H1 (cell line): ENCODE data around the gene BABAM1. TPM values are rescaled to one million over a fixed set of nuclear protein-coding genes. Genes with fewer than 3 reads are reported as not detected.

Source experiments
- CTCF ChIA-PET: fragments of 300-600 bp; sonication (Branson Sonifier 250); formaldehyde crosslinking; loops from one replicate; lab custom pipeline; 2021; ENCODE audit not compliant: partially characterized antibody; lab: Charles Lee
- POLR2A ChIA-PET: fragments of 300-600 bp; sonication (Branson Sonifier 250); formaldehyde crosslinking; loops from one replicate; lab custom pipeline; 2021; ENCODE audit warnings: inconsistent platforms; ENCODE audit not compliant: partially characterized antibody; lab: Charles Lee
- DNase-seq, 2 experiments: peaks; one replicate each; pipeline versions ENCODE4 v3.0.0 to v3.0.0-alpha.2; 2010 to 2022; ENCODE audit warnings: low spot score in 2 of 2, low read depth in 1 of 2, mixed read lengths in 1 of 2
- FAIRE-seq: peaks from 2 replicates; lab custom pipeline; 2011; peaks lifted over from hg19 to GRCh38; lab: Jason Lieb, UNC
- H2AFZ ChIP-seq: 2 replicates; pipeline ENCODE4 v1.8.1; 2012; ENCODE audit warnings: low read length, inconsistent platforms
- H2AK5ac ChIP-seq: 2 replicates; pipeline ENCODE4 v1.6.1; 2013; ENCODE audit warnings: low read depth, low read length
- H2BK120ac ChIP-seq: replicated peaks from 2 replicates; pipeline ENCODE3; 2013; ENCODE audit warnings: low read depth, low read length, inconsistent platforms
- H2BK12ac ChIP-seq: 2 replicates; pipeline ENCODE4 v1.6.1; 2013; ENCODE audit warnings: low read depth, low read length
- H2BK15ac ChIP-seq: 2 replicates; pipeline ENCODE4 v1.6.1; 2013; ENCODE audit warnings: low read length
- H2BK20ac ChIP-seq: 2 replicates; pipeline ENCODE4 v1.6.1; 2013; ENCODE audit warnings: low read length
- H2BK5ac ChIP-seq: 2 replicates; pipeline ENCODE4 v1.6.1; 2013; ENCODE audit warnings: low read depth, low read length
- H3K14ac ChIP-seq: 2 replicates; pipeline ENCODE4 v1.6.1; 2013; ENCODE audit warnings: inconsistent platforms; ENCODE audit not compliant: insufficient read length
- H3K18ac ChIP-seq: 2 replicates; pipeline ENCODE4 v1.6.1; 2013; ENCODE audit warnings: low read length; ENCODE audit errors: extremely low read depth
- H3K23ac ChIP-seq: 2 replicates; pipeline ENCODE4 v1.6.1; 2013; ENCODE audit warnings: inconsistent platforms; ENCODE audit not compliant: insufficient read length
- H3K23me2 ChIP-seq: 2 replicates; pipeline ENCODE4 v1.6.1; 2013; ENCODE audit warnings: low read depth, low read length
- H3K27ac ChIP-seq: 2 replicates; pipeline ENCODE4 v1.6.1; 2011; ENCODE audit warnings: low read depth, low read length, inconsistent platforms
- H3K27me3 ChIP-seq, 4 experiments: replicated peaks in 1 of 4; 1 replicate in 1 of 4; 2 replicates in 3 of 4; pipeline versions ENCODE4 v1.6.1 to v1.8.1; 2011 to 2013; ENCODE audit warnings: low read length in 3 of 4, mild to moderate bottlenecking in 3 of 4, inconsistent platforms in 2 of 4, mixed read lengths in 2 of 4, moderate library complexity in 1 of 4; ENCODE audit not compliant: control insufficient read depth in 3 of 4, insufficient read depth in 3 of 4; ENCODE audit errors: extremely low read depth in 1 of 4
- H3K36me3 ChIP-seq, 4 experiments: 2 replicates each; pipeline versions ENCODE4 v1.6.1 to v1.8.1; 2011 to 2013; ENCODE audit warnings: mild to moderate bottlenecking in 4 of 4, low read length in 3 of 4, moderate library complexity in 2 of 4, control low read depth in 1 of 4, inconsistent platforms in 1 of 4; ENCODE audit not compliant: insufficient read depth in 4 of 4, control insufficient read depth in 2 of 4
- H3K4ac ChIP-seq: replicated peaks from 2 replicates; pipeline ENCODE3; 2013; ENCODE audit warnings: low read length, low read depth, mixed read lengths, inconsistent platforms; ENCODE audit not compliant: insufficient read length
- H3K4me1 ChIP-seq, 4 experiments: replicated peaks in 1 of 4; 1 replicate in 1 of 4; 2 replicates in 3 of 4; pipeline versions ENCODE4 v1.6.1 to v1.8.1; 2011 to 2013; ENCODE audit warnings: low read length in 3 of 4, inconsistent platforms in 2 of 4, mixed read lengths in 1 of 4; ENCODE audit not compliant: insufficient read depth in 4 of 4, control insufficient read depth in 3 of 4
- H3K4me2 ChIP-seq, 2 experiments: 2 replicates each; pipeline versions ENCODE4 v1.6.1 to v1.8.1; 2011 to 2013; ENCODE audit warnings: low read depth in 2 of 2, low read length in 2 of 2, control low read depth in 1 of 2, inconsistent platforms in 1 of 2, mild to moderate bottlenecking in 1 of 2; ENCODE audit not compliant: insufficient read depth in 1 of 2
- H3K4me3 ChIP-seq, 4 experiments: fragments of 200-600, 300-600 bp in 1 of 4; sonication (generic), shearing (Covaris generic), sonication (Bioruptor Twin) in 1 of 4; 2 replicates each; pipeline versions ENCODE4 v1.5.1 to v1.8.1; 2011 to 2016; ENCODE audit warnings: low read length in 4 of 4, low read depth in 3 of 4, control low read depth in 2 of 4, inconsistent platforms in 2 of 4, mild to moderate bottlenecking in 2 of 4, mixed read lengths in 1 of 4, moderate library complexity in 1 of 4; ENCODE audit not compliant: insufficient read depth in 2 of 4; ENCODE audit errors: extremely low read depth in 1 of 4
- H3K56ac ChIP-seq: replicated peaks from 2 replicates; pipeline ENCODE3; 2013; ENCODE audit warnings: low read depth, mild to moderate bottlenecking, mixed read lengths, low read length, inconsistent platforms; ENCODE audit not compliant: insufficient read length
- H3K79me1 ChIP-seq: 2 replicates; pipeline ENCODE4 v1.6.1; 2013; ENCODE audit warnings: low read depth, low read length, control low read depth
- H3K79me2 ChIP-seq, 2 experiments: 2 replicates each; pipeline versions ENCODE4 v1.6.1 to v1.8.1; 2012 to 2013; ENCODE audit warnings: low read length in 2 of 2, mild to moderate bottlenecking in 2 of 2, inconsistent platforms in 1 of 2; ENCODE audit not compliant: insufficient read depth in 2 of 2, control insufficient read depth in 1 of 2
- H3K9ac ChIP-seq, 4 experiments: replicated peaks in 1 of 4; 1 replicate in 1 of 4; 2 replicates in 3 of 4; pipeline versions ENCODE4 v1.6.1 to v1.8.1; 2011 to 2013; ENCODE audit warnings: low read depth in 3 of 4, low read length in 3 of 4, control low read depth in 2 of 4, mild to moderate bottlenecking in 2 of 4, moderate library complexity in 2 of 4, inconsistent platforms in 1 of 4; ENCODE audit errors: extremely low read depth in 1 of 4
- H3K9me3 ChIP-seq, 2 experiments: 2 replicates each; pipeline versions ENCODE4 v1.6.1 to v1.8.1; 2012 to 2013; ENCODE audit warnings: mild to moderate bottlenecking in 2 of 2, moderate library complexity in 2 of 2, control low read depth in 1 of 2, inconsistent platforms in 1 of 2, low read depth in 1 of 2, low read length in 1 of 2, mixed read lengths in 1 of 2; ENCODE audit not compliant: insufficient read depth in 2 of 2
- H4K20me1 ChIP-seq, 2 experiments: replicated peaks in 1 of 2; 2 replicates each; pipeline versions ENCODE3 to v1.8.1; 2011 to 2013; ENCODE audit warnings: inconsistent platforms in 2 of 2, low read length in 2 of 2, mild to moderate bottlenecking in 1 of 2; ENCODE audit not compliant: insufficient read depth in 2 of 2, control insufficient read depth in 1 of 2
- H4K5ac ChIP-seq: 2 replicates; pipeline ENCODE4 v1.6.1; 2013; ENCODE audit warnings: low read length, low read depth, mixed read lengths, inconsistent platforms; ENCODE audit not compliant: insufficient read length
- H4K8ac ChIP-seq: 2 replicates; pipeline ENCODE4 v1.8.0; 2013; ENCODE audit warnings: mild to moderate bottlenecking, moderate library complexity, low read length, inconsistent platforms; ENCODE audit not compliant: insufficient read depth; ENCODE audit errors: extremely low read depth
- H4K91ac ChIP-seq: replicated peaks from 2 replicates; pipeline ENCODE3; 2013; ENCODE audit warnings: low read length, mixed read lengths, inconsistent platforms; ENCODE audit not compliant: insufficient read length
- CEBPB ChIP-seq: IDR thresholded peaks from 2 replicates; pipeline ENCODE4 v1.6.1; 2012; ENCODE audit warnings: low read depth, low read length
- CTBP2 ChIP-seq: IDR thresholded peaks from 2 replicates; pipeline ENCODE4 v1.7.0; 2011; ENCODE audit warnings: borderline replicate concordance, mild to moderate bottlenecking, moderate library complexity, mixed read lengths, low read length; ENCODE audit not compliant: insufficient read depth, insufficient read length
- HDAC2 ChIP-seq, 2 experiments: fragments of 300-600 bp in 1 of 2; sonication (generic) in 1 of 2; IDR thresholded peaks; 2 replicates each; pipeline ENCODE4 v1.6.1; 2011 to 2012; ENCODE audit warnings: low read depth in 2 of 2, low read length in 2 of 2, mild to moderate bottlenecking in 2 of 2, moderate library complexity in 2 of 2, borderline replicate concordance in 1 of 2, inconsistent platforms in 1 of 2
- KDM5A ChIP-seq: fragments of 200-600 bp; IDR thresholded peaks from 2 replicates; pipeline ENCODE4 v1.7.1; 2012; ENCODE audit warnings: mild to moderate bottlenecking, low read length, inconsistent platforms, mixed read lengths
- RBBP5 ChIP-seq: IDR thresholded peaks from 2 replicates; pipeline ENCODE4 v1.7.1; 2012; ENCODE audit warnings: low read depth, mild to moderate bottlenecking, inconsistent platforms, low read length, moderate library complexity, borderline replicate concordance
- SUZ12 ChIP-seq: fragments of 200-600 bp; sonication (generic); IDR thresholded peaks from 2 replicates; pipeline ENCODE4 v1.6.1; 2012; ENCODE audit warnings: mild to moderate bottlenecking, inconsistent platforms, low read length, moderate library complexity, mixed read lengths
- WGBS, 2 experiments: shearing (Covaris generic) in 1 of 2; methylation state at CpG; one replicate each; pipeline versions ENCODE4 v1.1.6 to v1.1.7; 2013 to 2015; ENCODE audit warnings: low lambda C conversion rate in 2 of 2, mixed read lengths in 2 of 2, inconsistent platforms in 1 of 2, low coverage in 1 of 2, missing lambda C conversion rate in 1 of 2; ENCODE audit not compliant: insufficient replicate concordance in 2 of 2, insufficient coverage in 1 of 2, insufficient read length in 1 of 2; ENCODE audit errors: extremely low coverage in 1 of 2, missing lambda C conversion rate in 1 of 2; 5-methylcytosine and 5-hydroxymethylcytosine counted together
- polyA plus RNA-seq, 7 experiments: library from polyadenylated mRNA; depleted of rRNA in 3 of 7; stranded (reverse) in 5 of 7; unstranded in 2 of 7; fragments of >200 nt in 5 of 7; fragments of 200-250 nt in 2 of 7; gene quantifications; 1 replicate in 5 of 7; 2 replicates in 1 of 7; 4 replicates in 1 of 7; pipeline versions ENCODE4 v1.2.1 to v1.2.3, GENCODE V29; 2011 to 2013; ENCODE audit warnings: missing spikeins in 2 of 7, mixed read lengths in 2 of 7
- total RNA-seq: library from RNA; stranded (reverse); fragmentation: NEBNext Ultra II Directional; extraction: Animal tissue kit (Norgen Biotek cat#: 25700); gene quantifications from 2 replicates; pipeline ENCODE4 v1.2.1, GENCODE V29; 2021

Gene BABAM1
- total and polyA plus RNA-seq, 2 of the 8 experiments (the other 6 are each of a cell fraction or from before 2014, with no cell fraction given) = 127 to 133 TPM

GRCh38 chr19:17305216-17305516, 37.9 kb downstream of the BABAM1 start:
- H3K56ac ChIP-seq = no peak overlapping the region
- peaks cover 12 to 22% (median 15%) of the 10 kb centered on the region in 4 experiments for H3K4me1 ChIP-seq
- peak overlapping the region in 1 of 4 experiments; percentile 78; a peak in 3 of 8 replicates for H3K4me3 ChIP-seq
- peak overlapping the region; percentile 59 to 82 for H3K4me2 ChIP-seq
- TF ChIP-seq HDAC2 (IDR thresholded peaks at IDR 0.05; ENCODE audit: borderline replicate concordance in 1 of 2, low read depth in 2 of 2, low read length in 2 of 2) (no peak), KDM5A (no peak), RBBP5 (0 out of 2 replicates have a peak, but pooled peaks have one; percentile 15), CTBP2 (peak; percentile 88), CEBPB (no peak), SUZ12 (no peak)
- TF ChIP-seq, all 59 proteins: peak for 2
- CTCF ChIA-PET = interaction anchor here (0.6 to 3.0 kb wide), 17 partner anchors 9 to 224 kb away, joined by 3 to 29 read pairs (median 4); partner anchors contain the start of genes ANO8 and USE1
- Histone ChIP-seq H3K23me2 (peaks cover 10% of the 10 kb centered on the region), H3K79me1 (peaks cover 6% of the 10 kb centered on the region), H2BK20ac (no peak overlapping the region), H4K5ac (no peak overlapping the region), H2BK5ac (no peak overlapping the region), H3K36me3 (peaks cover 0 to 9% (median 0%) of the 10 kb centered on the region in 4 experiments; a peak in 2 of 8 replicates), H3K9ac (peak overlapping the region in 1 of 4 experiments; percentile 25; a peak in 2 of 7 replicates), H3K27ac (no peak overlapping the region), H3K9me3 (no peaks in the 10 kb centered on the region), H2AFZ (no peak overlapping the region), H3K79me2 (peaks cover 2 to 8% of the 10 kb centered on the region in 2 experiments; a peak in 3 of 4 replicates), H3K27me3 (no peaks in the 10 kb centered on the region), H3K23ac (no peak overlapping the region), H3K18ac (no peak overlapping the region; the same call in 1 of the 2 replicates), H4K8ac (no peak overlapping the region), H2BK12ac (peak overlapping the region; percentile 92; the same call in 1 of the 2 replicates), H2AK5ac (peak overlapping the region; percentile 61; the same call in 1 of the 2 replicates), H2BK15ac (peak overlapping the region; percentile 40; the same call in 1 of the 2 replicates), H4K91ac (no peak overlapping the region), H3K4ac (no peak overlapping the region), H4K20me1 (peaks cover 1 to 10% of the 10 kb centered on the region in 2 experiments), H2BK120ac (no peak overlapping the region), H3K14ac (no peak overlapping the region)
- POLR2A ChIA-PET = interaction anchor here (0.6 to 18.5 kb wide), 9 partner anchors 10 to 138 kb away, joined by 3 to 329 read pairs (median 5); partner anchors contain the start of genes ANO8, BABAM1 and USE1
- WGBS, 2 experiments = 9% methylated on average over 7 of the region's 7 CpGs; no CpG with 5 or more reads in 1 of the 2 experiments
- FAIRE-seq (no peak), DNase-seq (no peak)
